GM12875 (cell line): Measurements from ENCODE around the gene GPR179.

ENCODE experiments used
- H3K4me3 ChIP-seq: one replicate; pipeline ENCODE4 v1.5.1; 2011; ENCODE audit warnings: low read depth, low read length, control low read depth
- CTCF ChIP-seq: IDR thresholded peaks from 2 replicates; pipeline ENCODE4 v1.5.1; 2011; ENCODE audit warnings: low read depth, mild to moderate bottlenecking, control low read depth, inconsistent platforms, low read length, moderate library complexity, borderline replicate concordance; ENCODE audit not compliant: insufficient read depth

Gene GPR179

GRCh38 chr17:38343608-38344419 is at the start of gene GPR179:
Gene GPR179 (minus strand): TSS chr17:38343956. CDS start chr17:38343789, 167 bp downstream.
- TF ChIP-seq CTCF = no peak
- H3K4me3 ChIP-seq = no peak within 1 kb of the TSS

- no peak for TF ChIP-seq CTCF
- H3K4me3 ChIP-seq = no peak overlapping the region
Observed at GRCh38 chr17:38379448-38379847, 35.7 kb upstream of the GPR179 start.

GRCh38 chr17:38369124-38369886 is 25.5 kb upstream of the GPR179 start:
- H3K4me3 ChIP-seq = no peak overlapping the region
- TF ChIP-seq CTCF = no peak

- TF ChIP-seq CTCF = no peak
- no peak overlapping the region for H3K4me3 ChIP-seq
Observed at GRCh38 chr17:38364741-38365140, 21.0 kb upstream of the GPR179 start.

GRCh38 chr17:38363016-38363415 is 19.3 kb upstream of the GPR179 start:
- H3K4me3 ChIP-seq = no peak overlapping the region
- no peak for TF ChIP-seq CTCF

- TF ChIP-seq CTCF = no peak
- H3K4me3 ChIP-seq = no peak overlapping the region
Observed at GRCh38 chr17:38361694-38362465, 18.1 kb upstream of the GPR179 start.
